Tibial nerve (tissue), 4 donors: ENCODE data around the gene CORO2B.

ENCODE experiments used
- EP300 ChIP-seq, 2 donors: sonication (generic); formaldehyde crosslinking; IDR thresholded peaks; one replicate each; pipeline ENCODE4 v1.6.1; 2017; ENCODE audit warnings: antibody characterized with exemption in 2 of 2, mild to moderate bottlenecking in 1 of 2
- POLR2A ChIP-seq, 2 donors: fragments of 450-650 bp; IDR thresholded peaks; one replicate each; pipeline ENCODE4 v1.6.1; 2017; ENCODE audit warnings: antibody characterized with exemption in 2 of 2, mild to moderate bottlenecking in 2 of 2, moderate library complexity in 2 of 2
- TF ChIP-seq, protein P1 (sequence below), 5 experiments: fragments of 200-600 bp in 3 of 5; fragments of 450-650 bp in 2 of 5; sonication (generic) in 3 of 5; IDR thresholded peaks; one replicate each; pipeline ENCODE4 v1.5.1; 2016 to 2019; ENCODE audit warnings: antibody characterized with exemption in 5 of 5, mild to moderate bottlenecking in 3 of 5, moderate library complexity in 2 of 5

- TF ChIP-seq POLR2A (IDR thresholded peaks at IDR 0.05) (no peak), EP300 (IDR thresholded peaks at IDR 0.05) (no peak)
- TF ChIP-seq, protein P1, sequence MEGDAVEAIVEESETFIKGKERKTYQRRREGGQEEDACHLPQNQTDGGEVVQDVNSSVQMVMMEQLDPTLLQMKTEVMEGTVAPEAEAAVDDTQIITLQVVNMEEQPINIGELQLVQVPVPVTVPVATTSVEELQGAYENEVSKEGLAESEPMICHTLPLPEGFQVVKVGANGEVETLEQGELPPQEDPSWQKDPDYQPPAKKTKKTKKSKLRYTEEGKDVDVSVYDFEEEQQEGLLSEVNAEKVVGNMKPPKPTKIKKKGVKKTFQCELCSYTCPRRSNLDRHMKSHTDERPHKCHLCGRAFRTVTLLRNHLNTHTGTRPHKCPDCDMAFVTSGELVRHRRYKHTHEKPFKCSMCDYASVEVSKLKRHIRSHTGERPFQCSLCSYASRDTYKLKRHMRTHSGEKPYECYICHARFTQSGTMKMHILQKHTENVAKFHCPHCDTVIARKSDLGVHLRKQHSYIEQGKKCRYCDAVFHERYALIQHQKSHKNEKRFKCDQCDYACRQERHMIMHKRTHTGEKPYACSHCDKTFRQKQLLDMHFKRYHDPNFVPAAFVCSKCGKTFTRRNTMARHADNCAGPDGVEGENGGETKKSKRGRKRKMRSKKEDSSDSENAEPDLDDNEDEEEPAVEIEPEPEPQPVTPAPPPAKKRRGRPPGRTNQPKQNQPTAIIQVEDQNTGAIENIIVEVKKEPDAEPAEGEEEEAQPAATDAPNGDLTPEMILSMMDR (IDR thresholded peaks at IDR 0.05): no peak
Measured at GRCh38 chr15:68725736-68726135, 146.9 kb downstream of the CORO2B start.
